MCF 10A (cell line): ENCODE measurements around the gene VSTM2L. TPM values are rescaled to one million over a fixed set of nuclear protein-coding genes. Genes with fewer than 3 reads are reported as not detected.

Source experiments
- BruUV-seq: library from RNA; stranded (reverse); fragments of 400-500 nt; replicated peaks from 2 replicates; lab custom pipeline; 2021; lab: Mats Ljungman, UMichigan
- CTCF ChIA-PET: fragments of 300-600 bp; sonication (Branson Sonifier 250); formaldehyde crosslinking; extraction: SDS; loops from one replicate; lab custom pipeline; 2021; ENCODE audit warnings: antibody characterized with exemption, inconsistent platforms; lab: Yijun Ruan, JAX
- POLR2A ChIA-PET: fragments of 300-600, 350-650 bp; sonication (Branson Sonifier 250); formaldehyde crosslinking; extraction: SDS; loops from one replicate; lab custom pipeline; 2020; ENCODE audit warnings: antibody characterized with exemption, inconsistent platforms; lab: Yijun Ruan, JAX
- DNase-seq: peaks from one replicate; pipeline ENCODE4 v3.0.0-alpha.2; 2018; ENCODE audit not compliant: unreplicated experiment
- H3K27ac Mint-ChIP-seq: one replicate; pipeline ENCODE4 v1.8.0; 2022; ENCODE audit warnings: mild to moderate bottlenecking, low read depth, mixed read lengths; ENCODE audit not compliant: unreplicated experiment
- H3K27me3 Mint-ChIP-seq: one replicate; pipeline ENCODE4 v1.8.0; 2022; ENCODE audit warnings: mixed read lengths; ENCODE audit not compliant: insufficient read depth, unreplicated experiment
- H3K36me3 Mint-ChIP-seq: one replicate; pipeline ENCODE4 v1.8.0; 2022; ENCODE audit warnings: mild to moderate bottlenecking, moderate library complexity, mixed read lengths; ENCODE audit not compliant: insufficient read depth, unreplicated experiment
- H3K4me1 Mint-ChIP-seq: one replicate; pipeline ENCODE4 v1.8.0; 2022; ENCODE audit warnings: mixed read lengths; ENCODE audit not compliant: insufficient read depth, unreplicated experiment
- H3K4me3 Mint-ChIP-seq: one replicate; pipeline ENCODE4 v1.8.0; 2022; ENCODE audit warnings: mild to moderate bottlenecking, moderate library complexity, mixed read lengths; ENCODE audit not compliant: unreplicated experiment
- H3K9me3 Mint-ChIP-seq: one replicate; pipeline ENCODE4 v1.8.0; 2022; ENCODE audit warnings: mixed read lengths; ENCODE audit not compliant: unreplicated experiment
- CTCF ChIP-seq: fragments of 200-600 bp; IDR thresholded peaks from one replicate; pipeline ENCODE4 v1.8.0; 2022; ENCODE audit warnings: antibody characterized with exemption, mild to moderate bottlenecking; ENCODE audit not compliant: unreplicated experiment
- intact Hi-C: fragments of 100-400 bp; cut with micrococcal nuclease; formaldehyde crosslinking; loops from 2 replicates; pipeline ENCODE4 v1.14.1; 2022
- total RNA-seq: library from RNA; stranded (reverse); gene quantifications from 2 replicates; pipeline ENCODE4 v1.2.3, GENCODE V29; 2022

The VSTM2L gene
- total RNA-seq, 1 experiment from 2014 or later = 15.6 TPM

- H3K36me3 Mint-ChIP-seq = peaks cover 32% of the 10 kb centered on the region
- TF ChIP-seq CTCF = no peak
- ChIA-PET POLR2A (interaction anchor here (0.7 to 6.7 kb wide), 7 partner anchors 20 to 757 kb away, joined by 3 to 67 read pairs (median 4); partner anchors contain the start of genes ACTR5, CTNNBL1, RPRD1B and TTI1), CTCF (interaction anchor here (0.6 to 3.9 kb wide), 7 partner anchors 8 to 427 kb away, joined by 3 to 25 read pairs (median 7); partner anchors contain the start of gene VSTM2L)
- no peak for DNase-seq
- no peaks in the 10 kb centered on the region for H3K27me3 Mint-ChIP-seq
- intact Hi-C loops = loop anchor here (5.0 kb wide), 1 partner anchor 41 kb away; the partner anchor contains the start of genes RPRD1B and TTI1
- no peaks in the 10 kb centered on the region for H3K9me3 Mint-ChIP-seq
- H3K27ac Mint-ChIP-seq = peak overlapping the region; percentile 83
- peak overlapping the region; percentile 40 for H3K4me3 Mint-ChIP-seq
- TSS peak; percentile 47 for BruUV-seq
- peaks cover 76% of the 10 kb centered on the region for H3K4me1 Mint-ChIP-seq
Observed at GRCh38 chr20:37991157-37991866, 88.4 kb downstream of the VSTM2L start.

- Mint-ChIP-seq H3K4me1 (peaks cover 76% of the 10 kb centered on the region), H3K36me3 (peaks cover 35% of the 10 kb centered on the region), H3K9me3 (no peaks in the 10 kb centered on the region), H3K27ac (peak overlapping the region; percentile 83), H3K27me3 (no peaks in the 10 kb centered on the region), H3K4me3 (no peak overlapping the region)
- DNase-seq = no peak
- no peak for TF ChIP-seq CTCF
- intact Hi-C loops = loop anchor here (2.0 to 5.0 kb wide), 2 partner anchors 40 to 427 kb away; partner anchors contain the start of genes RPRD1B and TTI1
- no TSS peak for BruUV-seq
- ChIA-PET POLR2A (interaction anchor here (0.7 to 6.7 kb wide), 7 partner anchors 33 to 757 kb away, joined by 3 to 67 read pairs (median 5); partner anchors contain the start of genes ACTR5, CTNNBL1, RPRD1B and TTI1), CTCF (interaction anchor here (0.7 to 3.9 kb wide), 13 partner anchors 8 to 756 kb away, joined by 3 to 25 read pairs (median 4); partner anchors contain the start of gene VSTM2L)
Observed at GRCh38 chr20:37991908-37992307, 89.0 kb downstream of the VSTM2L start.

- peak; percentile 86 for DNase-seq
- intact Hi-C loops = loop anchor here (1.0 to 5.0 kb wide), 3 partner anchors 39 to 428 kb away; partner anchors contain the start of genes RPRD1B and TTI1
- Mint-ChIP-seq H3K27ac (peak overlapping the region; percentile 83), H3K27me3 (no peaks in the 10 kb centered on the region), H3K4me3 (no peak overlapping the region), H3K4me1 (peaks cover 66% of the 10 kb centered on the region), H3K9me3 (no peaks in the 10 kb centered on the region), H3K36me3 (peaks cover 36% of the 10 kb centered on the region)
- POLR2A ChIA-PET = interaction anchor here (0.7 to 6.7 kb wide), 10 partner anchors 12 to 428 kb away, joined by 3 to 67 read pairs (median 4); partner anchors contain the start of genes RPRD1B and TTI1
- peak; percentile 79 for TF ChIP-seq CTCF
- no TSS peak for BruUV-seq
- CTCF ChIA-PET = interaction anchor here (0.6 to 3.9 kb wide), 20 partner anchors 9 to 801 kb away, joined by 3 to 25 read pairs (median 4); partner anchors contain the start of gene VSTM2L
Observed at GRCh38 chr20:37992802-37993409, 90.0 kb downstream of the VSTM2L start.
